A673 (cell line): ENCODE results near the gene TBRG1.

Source experiments
- CTCF ChIP-seq: fragments of 300-800, 200-600 bp; sonication (generic); conservative IDR thresholded peaks from 2 replicates; pipeline ENCODE4 v1.5.1; 2017; ENCODE audit warnings: low read depth, mild to moderate bottlenecking, antibody characterized with exemption, low read length, moderate library complexity, mixed read lengths
- EZH2 ChIP-seq: fragments of 200-600 bp; sonication (generic); IDR thresholded peaks from 2 replicates; pipeline ENCODE4 v1.6.1; 2017; ENCODE audit warnings: borderline replicate concordance, low read depth, mild to moderate bottlenecking, mixed read lengths, antibody characterized with exemption, low read length; ENCODE audit not compliant: poor library complexity, severe bottlenecking

- TF ChIP-seq CTCF (no peak), EZH2 (no peak)
These were observed 44.9 kb downstream of the TBRG1 start for GRCh38 chr11:124667601-124668000.
